Fibroblast of gingiva (primary cell): ENCODE measurements around the gene REXO4.

ENCODE experiments used
- DNase-seq: peaks from one replicate; pipeline ENCODE4 v3.0.0-alpha.2; 2011; ENCODE audit warnings: low read depth

The REXO4 gene

DNA sequence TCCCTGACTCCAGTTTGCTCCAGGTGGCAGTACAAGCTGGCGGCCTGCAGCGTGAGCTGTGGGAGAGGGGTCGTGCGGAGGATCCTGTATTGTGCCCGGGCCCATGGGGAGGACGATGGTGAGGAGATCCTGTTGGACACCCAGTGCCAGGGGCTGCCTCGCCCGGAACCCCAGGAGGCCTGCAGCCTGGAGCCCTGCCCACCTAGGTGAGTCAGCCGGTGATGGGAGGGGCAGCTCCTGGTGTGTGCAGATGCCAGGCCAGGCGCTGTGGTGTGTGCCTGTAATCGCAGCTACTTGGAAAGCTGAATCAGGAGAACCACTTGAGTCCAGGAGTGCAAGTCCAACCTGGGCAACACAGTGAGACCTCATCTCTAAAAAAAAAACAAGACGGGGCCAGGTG lies 31.9 kb upstream of the REXO4 start:
- DNase-seq: no peak

GRCh38 chr9:133448487-133448972 lies 30.7 kb upstream of the REXO4 start:
- no peak for DNase-seq

GRCh38 chr9:133445293-133445969 lies 27.6 kb upstream of the REXO4 start:
- no peak for DNase-seq

- DNase-seq: no peak
These were observed 26.2 kb upstream of the REXO4 start for GRCh38 chr9:133443982-133444381.

DNA sequence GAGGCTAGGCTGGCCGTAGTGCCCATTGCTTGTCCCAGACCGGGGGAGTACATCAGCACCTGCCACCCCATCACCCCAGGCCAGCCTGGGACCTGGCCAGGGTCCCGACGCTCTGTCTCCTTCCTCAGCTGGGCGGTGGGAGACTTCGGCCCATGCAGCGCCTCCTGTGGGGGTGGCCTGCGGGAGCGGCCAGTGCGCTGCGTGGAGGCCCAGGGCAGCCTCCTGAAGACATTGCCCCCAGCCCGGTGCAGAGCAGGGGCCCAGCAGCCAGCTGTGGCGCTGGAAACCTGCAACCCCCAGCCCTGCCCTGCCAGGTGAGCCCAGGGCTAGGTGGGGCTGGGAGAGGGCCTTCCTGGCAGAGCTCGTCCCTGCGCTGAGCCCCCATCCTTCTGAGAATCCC lies 25.4 kb upstream of the REXO4 start:
- no peak for DNase-seq

- DNase-seq: no peak
These were observed 23.8 kb upstream of the REXO4 start for GRCh38 chr9:133441571-133441970.

DNA sequence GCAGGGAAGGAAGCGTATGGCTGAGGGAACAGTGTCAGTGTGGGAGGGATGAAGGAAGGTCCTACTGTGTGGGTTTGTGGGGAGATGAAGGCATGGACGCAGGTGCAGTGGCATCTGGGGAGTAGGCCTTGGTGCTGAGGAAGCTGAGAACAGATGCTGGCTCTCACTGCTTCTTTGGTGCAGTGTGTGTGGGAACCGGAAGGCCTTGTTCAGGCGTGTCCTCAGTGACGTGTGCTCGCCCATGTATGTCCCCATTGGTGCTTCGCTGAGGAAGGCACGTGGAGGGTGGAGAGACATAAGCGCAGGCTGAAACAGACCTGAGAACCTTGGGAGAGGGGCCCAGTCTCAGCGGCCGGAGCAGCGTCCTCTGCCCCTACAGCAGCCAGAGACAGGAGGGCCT lies 23.1 kb upstream of the REXO4 start:
- no peak for DNase-seq

DNA sequence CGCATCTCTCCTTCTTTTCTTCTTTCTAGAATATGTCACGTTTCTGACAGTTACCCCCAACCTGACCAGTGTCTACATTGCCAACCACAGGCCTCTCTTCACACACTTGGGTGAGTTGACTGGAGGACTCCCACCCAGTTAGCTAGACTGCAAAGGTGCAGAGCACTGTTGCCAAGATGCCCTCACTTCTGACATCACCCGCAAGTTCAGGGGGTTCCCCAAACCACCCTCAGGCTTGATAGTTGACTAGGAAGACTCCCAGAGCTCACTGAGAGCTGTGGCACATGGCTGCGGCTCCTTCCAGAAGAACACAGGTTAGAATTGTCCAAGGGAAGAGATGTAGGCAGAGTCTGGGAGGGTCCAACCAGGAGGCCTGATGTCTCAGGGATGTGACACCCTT lies 21.5 kb upstream of the REXO4 start:
- DNase-seq: no peak

DNA sequence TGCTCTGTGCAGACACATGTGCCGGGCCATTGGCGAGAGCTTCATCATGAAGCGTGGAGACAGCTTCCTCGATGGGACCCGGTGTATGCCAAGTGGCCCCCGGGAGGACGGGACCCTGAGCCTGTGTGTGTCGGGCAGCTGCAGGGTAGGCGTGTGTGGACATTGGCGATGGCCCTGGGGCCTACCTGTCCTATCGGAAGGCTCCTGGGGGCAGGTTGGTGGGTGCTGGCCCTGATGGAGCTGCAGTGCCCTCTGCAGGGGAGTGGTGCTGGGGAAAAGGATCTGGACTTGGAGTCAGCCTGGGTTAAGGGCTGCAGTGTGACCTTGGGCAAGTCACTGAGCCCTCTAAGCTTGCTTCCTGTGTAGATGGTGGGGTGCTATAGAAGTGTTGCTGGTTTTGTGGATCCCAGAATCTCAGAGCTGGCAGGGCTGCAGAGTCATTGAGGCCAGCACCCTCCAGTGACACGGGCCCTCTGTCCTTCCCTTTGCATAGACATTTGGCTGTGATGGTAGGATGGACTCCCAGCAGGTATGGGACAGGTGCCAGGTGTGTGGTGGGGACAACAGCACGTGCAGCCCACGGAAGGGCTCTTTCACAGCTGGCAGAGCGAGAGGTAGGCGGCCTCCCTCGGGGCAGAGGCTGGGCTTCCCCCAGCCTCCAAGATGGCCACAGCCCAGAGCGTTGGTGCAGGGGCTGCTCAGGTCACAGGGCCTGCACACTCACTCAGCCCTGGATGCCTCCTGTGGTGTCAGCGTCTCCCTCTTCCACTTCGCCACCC lies 20.1 kb upstream of the REXO4 start:
- DNase-seq: no peak

- no peak for DNase-seq
These were observed 18.9 kb upstream of the REXO4 start for GRCh38 chr9:133436681-133437080.

- no peak for DNase-seq
These were observed 15.6 kb upstream of the REXO4 start for GRCh38 chr9:133433351-133433843.

- no peak for DNase-seq
These were observed 12.4 kb upstream of the REXO4 start for GRCh38 chr9:133430244-133430643.

DNA sequence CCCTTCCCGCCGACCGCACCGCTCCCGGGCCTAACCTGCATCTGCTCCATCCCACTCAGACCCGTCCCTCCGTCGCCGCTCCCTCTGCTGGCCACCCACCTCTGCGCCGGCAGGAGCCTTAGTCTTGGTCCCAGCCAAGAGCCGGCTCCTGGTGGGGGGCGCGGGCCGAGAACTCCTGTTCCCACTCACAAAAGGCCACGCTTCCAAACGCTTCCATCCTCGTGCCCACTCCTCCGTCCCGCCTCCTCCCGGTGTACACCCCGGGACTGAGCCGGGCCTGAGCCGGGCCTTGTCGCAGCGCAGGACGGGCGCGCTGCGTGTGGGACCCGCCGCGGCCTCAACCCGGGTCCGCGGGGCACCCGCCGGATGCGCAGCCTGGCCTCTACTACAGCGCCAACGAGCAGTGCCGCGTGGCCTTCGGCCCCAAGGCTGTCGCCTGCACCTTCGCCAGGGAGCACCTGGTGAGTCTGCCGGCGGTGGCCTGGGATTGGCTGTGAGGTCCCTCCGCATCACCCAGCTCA lies 11.9 kb upstream of the REXO4 start:
- no peak for DNase-seq

DNA sequence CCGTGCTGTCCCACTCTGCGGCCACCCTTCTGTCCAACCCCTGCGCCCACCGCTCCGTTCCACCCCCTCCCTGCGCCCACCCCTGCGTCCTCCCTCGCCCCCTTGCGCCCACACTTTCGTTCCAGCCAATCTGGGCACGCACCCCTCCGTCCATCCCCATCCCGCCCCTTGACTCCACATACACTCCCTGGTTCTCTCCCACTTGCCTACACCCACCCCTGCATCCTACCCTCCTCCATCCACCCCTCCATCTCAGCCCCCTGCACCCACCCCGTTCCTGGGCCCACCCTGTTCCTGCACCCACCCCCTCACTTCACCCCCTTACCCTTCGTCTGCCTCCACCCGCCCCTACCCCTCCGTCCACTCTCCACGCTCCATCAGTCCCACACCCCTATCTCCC lies 11.4 kb upstream of the REXO4 start:
- no peak for DNase-seq

DNA sequence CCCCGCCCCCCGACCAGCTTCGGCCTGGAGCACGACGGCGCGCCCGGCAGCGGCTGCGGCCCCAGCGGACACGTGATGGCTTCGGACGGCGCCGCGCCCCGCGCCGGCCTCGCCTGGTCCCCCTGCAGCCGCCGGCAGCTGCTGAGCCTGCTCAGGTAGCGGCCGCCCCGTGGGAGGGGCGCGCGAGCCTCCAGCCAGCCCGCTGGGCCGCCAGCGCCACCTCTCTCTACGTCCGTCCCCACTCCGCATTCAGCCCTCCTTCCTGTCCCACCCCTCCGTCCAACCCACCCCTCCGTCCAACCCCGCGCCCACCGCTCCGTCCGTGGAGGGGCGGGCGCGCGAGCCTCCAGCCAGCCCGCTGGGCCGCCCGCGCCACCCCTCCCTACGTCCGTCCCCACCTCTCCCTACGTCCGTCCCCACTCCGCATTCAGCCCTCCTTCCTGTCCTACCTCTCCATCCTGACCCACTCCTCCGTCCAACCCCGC lies 10.8 kb upstream of the REXO4 start:
- no peak for DNase-seq

DNA sequence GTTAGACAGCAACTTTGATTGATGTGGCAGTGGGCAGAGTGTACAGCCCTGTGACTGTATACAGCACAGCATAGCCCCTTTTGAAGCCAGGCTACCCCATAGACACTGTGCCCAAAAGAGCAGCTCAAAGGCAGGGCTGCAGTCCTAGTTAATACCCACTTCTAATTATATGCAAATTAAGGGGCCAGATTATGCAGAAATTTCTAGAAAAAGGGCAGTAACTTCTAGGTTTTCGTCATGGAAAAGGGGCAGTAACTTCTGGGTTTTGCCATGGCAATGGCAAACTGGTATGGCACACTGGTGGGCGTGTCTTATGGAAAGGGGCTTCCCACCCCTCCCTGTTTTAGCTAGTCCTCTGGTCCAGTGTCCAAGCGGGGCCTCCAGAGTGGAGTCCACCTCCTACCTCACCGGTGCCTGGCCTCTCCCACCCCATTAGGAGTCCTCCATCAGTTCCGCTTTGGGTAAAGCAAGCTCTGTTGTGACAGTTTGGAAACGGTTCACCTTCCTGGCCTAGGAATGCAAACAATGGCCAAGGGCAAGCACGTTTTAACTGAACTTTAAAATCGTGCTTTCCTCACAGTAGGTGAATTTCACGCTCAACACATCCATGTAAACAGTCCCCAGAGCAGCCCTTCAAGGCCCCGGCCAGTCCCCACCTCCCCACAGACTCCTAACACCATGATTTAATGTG lies 10.0 kb upstream of the REXO4 start:
- DNase-seq: no peak

DNA sequence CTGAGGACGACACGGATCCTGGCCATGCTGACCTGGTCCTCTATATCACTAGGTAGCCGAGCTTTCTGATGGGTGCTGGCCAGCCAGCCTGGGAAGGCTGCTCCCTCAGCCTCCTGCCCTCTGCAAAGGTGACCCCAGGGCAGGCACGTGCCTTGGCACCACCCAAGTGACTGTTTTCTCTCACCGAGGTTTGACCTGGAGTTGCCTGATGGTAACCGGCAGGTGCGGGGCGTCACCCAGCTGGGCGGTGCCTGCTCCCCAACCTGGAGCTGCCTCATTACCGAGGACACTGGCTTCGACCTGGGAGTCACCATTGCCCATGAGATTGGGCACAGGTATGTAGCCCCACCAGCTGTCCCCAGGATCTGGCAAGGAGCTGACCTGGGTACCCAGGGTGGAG lies 8.2 kb upstream of the REXO4 start:
- no peak for DNase-seq

- DNase-seq: no peak
These were observed 7.3 kb upstream of the REXO4 start for GRCh38 chr9:133425049-133425632.

- no peak for DNase-seq
These were observed 6.4 kb upstream of the REXO4 start for GRCh38 chr9:133424187-133424586.

DNA sequence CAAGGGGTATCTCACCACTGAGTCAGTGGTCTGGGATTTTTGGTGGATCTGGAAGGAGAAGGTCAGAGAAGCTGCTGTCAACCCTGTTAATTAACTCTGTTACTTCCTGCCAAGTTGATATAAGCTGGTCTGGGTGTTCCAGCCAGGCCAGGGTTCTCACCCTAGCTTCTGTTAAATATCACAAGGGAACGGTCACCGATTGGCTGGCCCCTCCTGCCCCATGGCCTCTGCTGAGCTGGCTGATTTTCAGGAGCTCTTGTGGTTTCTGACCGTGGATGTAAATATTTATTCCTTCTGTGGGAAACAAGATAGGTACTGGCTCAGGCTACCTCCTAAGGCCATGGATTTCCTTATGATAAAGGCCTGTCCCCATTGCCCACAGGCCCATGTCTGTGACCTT lies 5.4 kb upstream of the REXO4 start:
- peak; percentile 13 for DNase-seq

DNA sequence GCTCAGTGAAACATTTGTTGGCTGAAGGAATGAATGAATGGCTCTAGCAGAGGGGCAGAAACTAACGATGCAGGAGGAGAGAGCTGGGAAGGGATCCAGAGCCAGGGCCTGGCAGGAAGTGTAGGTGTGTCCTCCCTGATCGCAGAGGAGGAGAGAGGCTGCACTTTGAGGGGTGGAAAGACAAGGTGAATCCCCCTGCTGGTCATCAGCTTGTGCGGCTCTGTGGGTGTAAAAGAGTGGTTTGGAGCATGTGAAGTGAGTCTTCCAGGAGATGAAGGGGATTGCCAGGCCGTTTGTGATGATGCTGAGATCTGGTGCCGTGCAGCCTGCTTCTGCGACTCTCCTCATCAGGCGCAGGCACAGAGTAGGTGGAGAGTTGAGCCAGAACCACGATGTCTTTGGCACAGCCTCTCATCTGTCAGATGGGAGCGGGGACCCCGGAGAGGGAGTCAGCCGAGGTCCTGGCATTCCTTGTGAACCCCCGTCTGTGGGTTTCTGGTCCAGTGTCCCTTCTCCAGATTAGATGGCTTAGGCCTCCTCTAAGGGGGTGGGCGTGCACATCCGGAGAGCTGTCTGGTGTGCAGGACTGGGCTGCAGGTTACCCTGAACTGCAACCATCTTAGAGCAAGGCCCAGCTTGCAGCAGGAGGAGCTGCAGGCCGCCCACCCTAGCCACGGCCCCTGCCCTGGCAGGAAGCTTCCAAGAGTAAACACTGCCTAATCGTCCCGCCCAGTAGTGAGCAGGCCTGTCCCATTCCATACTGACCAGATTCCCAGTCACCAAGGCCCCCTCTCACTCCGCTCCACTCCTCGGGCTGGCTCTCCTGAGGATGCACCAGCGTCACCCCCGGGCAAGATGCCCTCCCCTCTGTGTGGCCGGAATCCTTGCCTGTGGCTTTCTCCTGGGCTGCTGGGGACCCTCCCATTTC lies 4.1 kb upstream of the REXO4 start, which contains the start of gene ADAMTS13:
Gene ADAMTS13 (plus strand): TSS at position 753 of the 928 bp plus-strand sequence. CDS start 77 bp downstream, at position 830.
- DNase-seq: no peak
